Pancreas (tissue), 10 donors: ENCODE results near the gene GPC6. TPM values are rescaled to one million over a fixed set of nuclear protein-coding genes. Genes with fewer than 3 reads are reported as not detected.

Experiments
- ATAC-seq, 4 donors: fragments of 200-7000 bp; cut with Tn5 transposase; one replicate each; pipeline versions ENCODE4 v1.8.0 to v1.9.1; 2020; ENCODE audit warnings: mild to moderate bottlenecking in 4 of 4, moderate library complexity in 4 of 4
- DNase-seq, 6 donors: peaks; one replicate each; pipeline ENCODE4 v3.0.0-alpha.2; 2020
- FAIRE-seq: peaks from 2 replicates; lab custom pipeline; 2012; peaks lifted over from hg19 to GRCh38; lab: Jason Lieb, UNC
- H3K27ac ChIP-seq, 4 donors: fragments of 200-600 bp; sonication (generic); 1 replicate in 3 of 4; 2 replicates in 1 of 4; pipeline versions ENCODE4 v1.5.0 to v1.8.0; 2020
- H3K27me3 ChIP-seq, 4 donors: fragments of 200-600 bp; one replicate each; pipeline ENCODE4 v1.8.0; 2021
- H3K36me3 ChIP-seq, 3 donors: fragments of 200-600 bp; sonication (generic) in 1 of 3; one replicate each; pipeline versions ENCODE4 v1.5.0 to v1.8.0; 2020 to 2021
- H3K4me1 ChIP-seq, 3 donors: fragments of 200-600 bp; one replicate each; pipeline ENCODE4 v1.8.0; 2021
- H3K4me3 ChIP-seq, 4 donors: fragments of 200-600 bp; sonication (generic) in 2 of 4; one replicate each; pipeline versions ENCODE4 v1.5.0 to v1.8.0; 2020 to 2021
- H3K9me3 ChIP-seq, 4 donors: fragments of 200-600 bp; one replicate each; pipeline ENCODE4 v1.8.0; 2021
- CTCF ChIP-seq, 4 donors: fragments of 200-600 bp; sonication (generic) in 3 of 4; IDR thresholded peaks; one replicate each; pipeline versions ENCODE4 v1.5.0 to v1.8.0; 2021; ENCODE audit warnings: antibody characterized with exemption in 4 of 4
- WGBS, 2 donors: extraction: QIAGEN DNeasy Blood & Tissue Kit; methylation state at CpG; one replicate each; pipeline ENCODE4 v1.1.7; 2013; 5-methylcytosine and 5-hydroxymethylcytosine counted together
- intact Hi-C, 3 donors: fragments of 100-400 bp; cut with DNase I; formaldehyde crosslinking; loops; one replicate each; pipeline versions ENCODE4 v1.11.1 to v1.14.2; 2022
- polyA plus RNA-seq, 2 donors: library from polyadenylated mRNA; stranded (reverse); fragments of 200-250 nt; gene quantifications; one replicate each; pipeline ENCODE4 v1.2.3, GENCODE V29; 2013
- total RNA-seq, 6 donors: library from RNA; stranded (reverse); fragmentation: NEBNext Ultra II Directional in 4 of 6; extraction: Animal tissue kit (Norgen Biotek cat#: 25700) in 4 of 6; gene quantifications; one replicate each; pipeline versions ENCODE4 v1.2.1 to v1.2.4, GENCODE V29; 2021 to 2023
- donor health status: healthy with polysubstance abuse.
- donor health status: DM: no; HTN: no; CAD: no; lungs with moderate emphysema.
- donor health status: DM: no; HTN: no; CAD: no.
- donor health status: control.
- donor health status: control.
- donor health status: Bipolar disorder and iron deficiency.
- donor health status: DM: yes; HTN: yes; CAD: no.
- donor health status: DM: no; HTN: no; CAD: no.
- donor health status: DM: no; HTN: no; CAD: no.
- donor health status: DM: yes; HTN: yes; CAD: no.

The GPC6 gene
- total and polyA plus RNA-seq, 8 donors, result 0.23 to 3.3 (median 1.2) TPM

GRCh38 chr13:93517658-93518057, 291.1 kb downstream of the GPC6 start:
- Histone ChIP-seq H3K4me3 (no peak overlapping the region), H3K27me3 (no peaks in the 10 kb centered on the region), H3K27ac (no peak overlapping the region), H3K9me3 (no peaks in the 10 kb centered on the region), H3K4me1 (no peaks in the 10 kb centered on the region), H3K36me3 (no peaks in the 10 kb centered on the region)
- ATAC-seq, result no peak
- no peak for DNase-seq
- FAIRE-seq, result no peak
- TF ChIP-seq CTCF (IDR thresholded peaks at IDR 0.05), result no peak
- intact Hi-C loops, result no loop called here

GRCh38 chr13:93521307-93521706, 294.7 kb downstream of the GPC6 start:
- intact Hi-C loops, result no loop called here
- DNase-seq (no peak), FAIRE-seq (no peak), ATAC-seq (no peak)
- no peak overlapping the region for H3K27ac ChIP-seq
- no peaks in the 10 kb centered on the region for H3K36me3 ChIP-seq
- no peaks in the 10 kb centered on the region for H3K4me1 ChIP-seq
- TF ChIP-seq CTCF (IDR thresholded peaks at IDR 0.05), result no peak
- WGBS, 2 donors, result 62 to 66% methylated on average over 2 of the region's 2 CpGs
- no peak overlapping the region for H3K4me3 ChIP-seq
- no peaks in the 10 kb centered on the region for H3K27me3 ChIP-seq
- no peaks in the 10 kb centered on the region for H3K9me3 ChIP-seq

GRCh38 chr13:93522501-93522900, 295.9 kb downstream of the GPC6 start:
- no peak for TF ChIP-seq CTCF (IDR thresholded peaks at IDR 0.05)
- FAIRE-seq, result no peak
- ATAC-seq, result no peak
- H3K27me3 ChIP-seq, result no peaks in the 10 kb centered on the region
- WGBS, 2 donors, result 72 to 80% methylated on average over 3 of the region's 3 CpGs
- no peaks in the 10 kb centered on the region for H3K4me1 ChIP-seq
- no peak overlapping the region for H3K27ac ChIP-seq
- H3K9me3 ChIP-seq, result no peaks in the 10 kb centered on the region
- DNase-seq, result no peak
- intact Hi-C loops, result no loop called here
- H3K36me3 ChIP-seq, result no peaks in the 10 kb centered on the region
- H3K4me3 ChIP-seq, result no peak overlapping the region

- Histone ChIP-seq H3K27me3 (no peaks in the 10 kb centered on the region), H3K4me1 (no peaks in the 10 kb centered on the region), H3K4me3 (no peak overlapping the region), H3K9me3 (no peaks in the 10 kb centered on the region), H3K27ac (no peak overlapping the region), H3K36me3 (no peaks in the 10 kb centered on the region)
- FAIRE-seq (no peak), ATAC-seq (no peak), DNase-seq (no peak)
- intact Hi-C loops, result no loop called here
- no peak for TF ChIP-seq CTCF (IDR thresholded peaks at IDR 0.05)
Measured at GRCh38 chr13:93525087-93525486, 298.5 kb downstream of the GPC6 start.

GRCh38 chr13:93527748-93528297, 301.2 kb downstream of the GPC6 start:
- no peak for DNase-seq
- intact Hi-C loops, result no loop called here
- no peak for FAIRE-seq
- Histone ChIP-seq H3K27ac (no peak overlapping the region), H3K4me3 (no peak overlapping the region), H3K27me3 (no peaks in the 10 kb centered on the region), H3K4me1 (no peaks in the 10 kb centered on the region), H3K9me3 (no peaks in the 10 kb centered on the region), H3K36me3 (no peaks in the 10 kb centered on the region)
- 59 to 70% methylated on average over 2 of the region's 2 CpGs for WGBS, 2 donors
- no peak for TF ChIP-seq CTCF (IDR thresholded peaks at IDR 0.05)
- ATAC-seq, result no peak
